GM10847 (cell line): ENCODE measurements around the gene IDNK.

ENCODE experiments used
- POLR2A ChIP-seq: IDR thresholded peaks from 2 replicates; pipeline ENCODE4 v1.6.1; 2011; ENCODE audit not compliant: insufficient read length; ENCODE audit errors: extremely low read depth

The IDNK gene

GRCh38 chr9:83656952-83657351, 34.0 kb downstream of the IDNK start:
- TF ChIP-seq POLR2A: no peak

GRCh38 chr9:83662933-83663332, 40.0 kb downstream of the IDNK start:
- no peak for TF ChIP-seq POLR2A

DNA sequence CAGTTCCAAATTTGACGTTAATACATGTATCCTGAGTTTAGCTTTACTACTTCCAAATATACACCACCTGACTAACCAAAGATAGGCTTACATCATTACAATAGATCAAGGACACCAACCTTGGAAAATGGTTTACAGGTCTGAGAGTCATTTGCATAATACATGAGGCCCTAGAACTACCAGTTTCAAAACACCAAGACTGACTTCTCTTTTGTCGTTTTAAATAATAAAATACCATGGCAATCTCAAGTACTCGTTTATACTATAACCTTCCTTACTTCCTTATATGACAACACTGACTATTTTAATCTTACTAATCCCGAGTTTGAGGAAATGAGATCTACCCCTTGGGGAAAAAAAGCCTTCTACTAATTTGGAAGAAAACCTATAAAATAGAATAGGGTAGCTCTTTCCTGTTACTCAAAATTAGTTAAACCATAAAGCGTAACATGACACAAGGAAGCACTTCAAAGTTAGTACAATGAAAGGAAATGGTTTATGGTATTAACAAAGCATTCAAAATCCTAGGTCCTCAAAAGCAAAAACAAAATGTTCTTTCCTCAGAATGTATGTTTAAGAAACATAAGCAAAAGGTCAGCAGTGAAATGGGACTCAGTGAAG, 42.7 kb downstream of the IDNK start:
- TF ChIP-seq POLR2A: no peak

DNA sequence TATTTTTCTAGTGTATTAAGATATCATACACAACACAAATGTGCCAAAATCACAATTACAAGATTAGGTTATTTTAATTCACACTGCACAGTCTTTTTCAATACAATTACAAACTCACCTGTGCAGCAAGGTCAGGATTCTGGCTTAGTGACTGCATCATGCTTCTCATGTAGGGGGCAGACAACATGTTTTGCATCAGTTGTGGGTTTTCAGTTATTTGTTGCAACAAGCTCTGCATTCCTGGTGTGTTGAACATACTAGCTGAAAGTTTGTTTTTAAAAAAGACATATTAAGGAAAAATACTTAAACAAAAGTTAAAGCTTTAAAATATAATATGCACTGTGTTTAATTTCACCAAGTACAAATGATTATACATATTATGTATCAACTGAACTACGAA, 46.1 kb downstream of the IDNK start:
- no peak for TF ChIP-seq POLR2A

DNA sequence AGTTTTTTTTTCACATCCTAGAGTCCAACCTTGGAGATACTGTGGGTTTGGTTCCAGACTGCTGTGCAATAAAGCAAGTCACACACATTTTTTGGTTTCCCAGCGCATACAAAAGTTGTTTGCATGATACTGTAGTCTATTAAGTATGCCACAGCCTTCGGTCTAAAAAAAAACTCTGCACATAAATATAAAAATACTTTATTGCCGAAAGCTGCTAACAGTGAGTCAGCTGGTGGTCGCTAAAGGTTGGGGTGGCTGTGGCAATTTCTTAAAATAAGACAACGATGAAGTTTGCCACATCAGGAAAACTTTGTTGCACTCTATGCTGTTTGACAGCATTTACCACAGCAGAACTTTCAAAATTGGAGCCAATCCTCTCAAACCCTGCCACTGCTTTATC, 47.4 kb downstream of the IDNK start:
- no peak for TF ChIP-seq POLR2A

DNA sequence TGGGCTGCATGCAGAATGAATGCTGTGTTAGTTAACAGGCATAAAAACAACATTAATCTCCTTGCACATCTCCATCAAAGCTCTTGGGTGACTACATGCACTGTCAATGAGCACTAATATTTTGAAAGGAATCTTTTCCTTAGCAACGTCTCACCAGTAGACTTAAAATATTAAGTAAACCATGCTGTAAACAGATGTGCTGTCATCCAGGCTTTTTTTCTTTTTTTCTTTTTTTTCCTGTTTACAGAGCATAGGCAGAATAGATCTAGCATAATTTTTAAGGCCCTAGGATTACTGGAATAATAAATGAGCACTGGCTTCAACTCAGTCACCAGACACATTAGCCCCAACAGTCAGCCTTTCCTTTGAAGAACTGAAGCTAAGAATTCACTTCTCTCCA, 48.5 kb downstream of the IDNK start:
- no peak for TF ChIP-seq POLR2A

GRCh38 chr9:83675466-83675865, 52.5 kb downstream of the IDNK start:
- TF ChIP-seq POLR2A: no peak

DNA sequence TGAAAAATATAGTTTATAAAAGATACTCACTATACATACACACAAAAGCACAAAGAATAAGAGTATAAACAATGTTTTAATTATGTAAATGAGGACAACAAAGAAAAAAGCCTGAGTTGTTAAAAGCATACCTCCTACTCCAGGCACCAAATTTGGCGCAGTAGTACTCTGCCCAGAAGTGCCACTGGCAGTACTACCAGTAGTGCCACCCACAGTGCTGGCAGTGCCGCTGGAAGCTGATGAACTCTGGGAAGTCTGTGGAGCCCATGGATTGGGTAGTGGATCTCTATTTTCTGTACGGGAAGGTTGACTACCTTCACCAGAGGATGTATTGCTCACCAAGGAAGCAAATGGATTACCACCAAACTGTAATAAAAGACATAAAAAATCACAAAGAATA, 54.7 kb downstream of the IDNK start:
- TF ChIP-seq POLR2A: no peak

DNA sequence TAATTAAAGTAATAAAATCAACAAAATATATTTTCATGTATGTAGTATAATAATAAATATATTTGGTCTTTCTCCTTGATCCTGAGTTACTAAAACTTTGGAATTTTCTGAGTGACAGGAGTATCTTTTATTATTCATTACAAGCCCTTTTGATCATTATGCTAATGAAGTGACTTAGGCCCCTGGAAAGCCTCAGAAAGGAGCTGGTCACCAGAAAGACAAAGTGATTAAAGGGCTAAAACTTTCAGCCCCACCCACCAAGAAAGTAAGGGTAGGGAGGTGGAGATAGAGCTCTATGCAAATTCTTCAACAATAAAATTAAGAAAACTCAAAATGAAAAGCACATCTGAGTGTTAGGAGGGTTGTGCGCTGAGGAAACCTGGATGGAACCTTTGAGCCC, 57.3 kb downstream of the IDNK start:
- TF ChIP-seq POLR2A: no peak

DNA sequence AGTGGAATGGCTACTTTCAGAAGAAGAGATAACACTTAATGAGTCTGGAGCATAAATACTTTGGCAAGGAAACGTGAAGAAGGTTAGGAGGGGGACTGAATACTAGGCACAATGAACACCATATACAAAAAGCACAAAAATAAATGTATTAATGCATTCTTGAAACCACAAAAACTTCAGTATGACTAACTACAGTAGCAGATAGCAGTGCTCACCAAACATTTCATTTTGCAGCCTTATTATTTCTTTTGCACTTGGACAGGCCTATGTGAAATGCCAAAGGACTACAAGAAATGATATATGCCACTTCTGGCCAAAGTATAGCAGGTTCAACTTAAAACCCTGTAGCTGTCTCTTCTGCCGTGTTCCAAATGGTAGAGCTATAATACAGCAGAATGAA, 58.5 kb downstream of the IDNK start:
- TF ChIP-seq POLR2A: no peak

DNA sequence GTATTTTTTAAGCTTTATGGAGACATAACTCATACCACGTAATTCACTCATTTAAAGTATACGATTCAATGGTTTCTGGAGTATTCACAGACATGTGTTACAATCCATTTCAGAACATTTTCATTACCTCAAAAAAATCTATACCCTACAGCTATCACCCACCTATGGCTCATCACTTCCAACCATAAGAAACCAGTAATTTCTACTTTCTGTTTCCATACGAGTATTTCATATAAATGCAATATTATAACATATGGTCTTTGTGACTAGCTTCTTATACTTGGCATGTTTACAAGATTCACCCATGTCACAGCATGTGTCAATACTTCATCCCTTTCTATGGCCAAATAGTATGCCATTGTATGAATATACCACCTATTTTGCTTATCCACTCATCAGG, 66.0 kb downstream of the IDNK start:
- TF ChIP-seq POLR2A: no peak

GRCh38 chr9:83691492-83691891, 68.5 kb downstream of the IDNK start:
- TF ChIP-seq POLR2A: no peak
